HEK293 (cell line): ENCODE measurements around the gene MND1.

Source experiments
- CTCF ChIA-PET: fragments of 350-600 bp; formaldehyde crosslinking; extraction: SDS; loops from one replicate; lab custom pipeline; 2021; ENCODE audit warnings: antibody characterized with exemption; lab: Yijun Ruan, JAX
- POLR2A ChIA-PET: fragments of 300-600 bp; formaldehyde crosslinking; extraction: SDS; loops from one replicate; lab custom pipeline; 2020; ENCODE audit warnings: antibody characterized with exemption, inconsistent platforms; lab: Yijun Ruan, JAX
- H3K27ac ChIP-seq: fragments of 200-500 bp; sonication (Bioruptor generic); 2 replicates; pipeline ENCODE4 v1.5.1; 2014; ENCODE audit warnings: low read depth, low read length, control low read depth, inconsistent platforms; ENCODE audit errors: extremely low read depth
- H3K36me3 ChIP-seq, 2 experiments: fragments of 200-500 bp in 1 of 2; sonication (Bioruptor generic) in 1 of 2; 1 replicate in 1 of 2; 2 replicates in 1 of 2; pipeline ENCODE4 v1.5.1; 2014 to 2017; ENCODE audit warnings: inconsistent platforms in 2 of 2, low read length in 2 of 2; ENCODE audit not compliant: control insufficient read depth in 2 of 2, insufficient read depth in 1 of 2
- H3K4me1 ChIP-seq: fragments of 200-500 bp; sonication (Bioruptor generic); 2 replicates; pipeline ENCODE4 v1.5.1; 2014; ENCODE audit warnings: mild to moderate bottlenecking, low read length, inconsistent platforms; ENCODE audit not compliant: control insufficient read depth, insufficient read depth
- H3K4me3 ChIP-seq: 2 replicates; pipeline ENCODE4 v1.5.1; 2011; ENCODE audit warnings: low read depth, mild to moderate bottlenecking, control low read depth, low read length, moderate library complexity
- H3K9me3 ChIP-seq: fragments of 200-500 bp; sonication (Bioruptor generic); 2 replicates; pipeline ENCODE4 v1.5.1; 2014; ENCODE audit warnings: low read depth, low read length, inconsistent platforms; ENCODE audit not compliant: control insufficient read depth, insufficient read depth
- FEZF1 ChIP-seq: fragments of 450-650 bp; formaldehyde crosslinking; IDR thresholded peaks from 2 replicates; pipeline ENCODE4 v1.5.1; 2016; ENCODE audit warnings: missing biosample characterization, missing genetic modification characterization
- HOXA7 ChIP-seq: sonication (generic); formaldehyde crosslinking; IDR thresholded peaks from 2 replicates; pipeline ENCODE4 v1.8.1; 2022; ENCODE audit warnings: missing genetic modification reagents, borderline replicate concordance
- MYNN ChIP-seq: fragments of 450-650 bp; formaldehyde crosslinking; IDR thresholded peaks from 2 replicates; pipeline ENCODE4 v1.5.1; 2016; ENCODE audit warnings: missing biosample characterization, missing genetic modification characterization, borderline replicate concordance
- PRDM10 ChIP-seq: fragments of 450-650 bp; formaldehyde crosslinking; IDR thresholded peaks from 2 replicates; pipeline ENCODE4 v1.5.1; 2016; ENCODE audit warnings: missing biosample characterization, missing genetic modification characterization
- PRDM2 ChIP-seq: fragments of 450-650 bp; formaldehyde crosslinking; IDR thresholded peaks from 2 replicates; pipeline ENCODE4 v1.5.1; 2016; ENCODE audit warnings: missing biosample characterization, missing genetic modification characterization, borderline replicate concordance
- WT1 ChIP-seq: fragments of 450-650 bp; formaldehyde crosslinking; IDR thresholded peaks from 2 replicates; pipeline ENCODE4 v1.5.1; 2016; ENCODE audit warnings: missing biosample characterization, missing genetic modification characterization
- ZBTB48 ChIP-seq: fragments of 450-650 bp; formaldehyde crosslinking; IDR thresholded peaks from 2 replicates; pipeline ENCODE4 v1.5.1; 2016; ENCODE audit warnings: missing biosample characterization, missing genetic modification characterization
- ZNF19 ChIP-seq: fragments of 450-650 bp; formaldehyde crosslinking; IDR thresholded peaks from 2 replicates; pipeline ENCODE4; 2016; ENCODE audit warnings: missing biosample characterization, missing genetic modification characterization, low read depth
- ZNF37A ChIP-seq: fragments of 450-650 bp; IDR thresholded peaks from 2 replicates; pipeline ENCODE4 v1.5.1; 2018; ENCODE audit warnings: missing biosample characterization, missing genetic modification characterization
- ZNF501 ChIP-seq: fragments of 450-650 bp; formaldehyde crosslinking; IDR thresholded peaks from 2 replicates; pipeline ENCODE4 v1.5.1; 2016; ENCODE audit warnings: missing biosample characterization, missing genetic modification characterization
- ZNF521 ChIP-seq: fragments of 450-650 bp; formaldehyde crosslinking; IDR thresholded peaks from 2 replicates; pipeline ENCODE4 v1.5.1; 2017; ENCODE audit warnings: missing biosample characterization, mild to moderate bottlenecking, missing genetic modification characterization
- ZNF626 ChIP-seq: fragments of 450-650 bp; sonication (Bioruptor Pico); formaldehyde crosslinking; IDR thresholded peaks from 2 replicates; pipeline ENCODE4 v1.5.1; 2018; ENCODE audit warnings: missing biosample characterization, missing genetic modification characterization, inconsistent platforms
- ZNF677 ChIP-seq: fragments of 450-650 bp; IDR thresholded peaks from 2 replicates; pipeline ENCODE4 v1.5.0; 2018; ENCODE audit warnings: missing biosample characterization, mild to moderate bottlenecking, missing genetic modification characterization, moderate library complexity
- ZSCAN5A ChIP-seq: fragments of 450-650 bp; formaldehyde crosslinking; IDR thresholded peaks from 2 replicates; pipeline ENCODE4 v1.5.1; 2016; ENCODE audit warnings: missing biosample characterization, missing genetic modification characterization
- TF ChIP-seq, protein P1 (sequence below): fragments of 450-650 bp; formaldehyde crosslinking; IDR thresholded peaks from 2 replicates; pipeline ENCODE4 v1.5.1; 2016; ENCODE audit warnings: missing biosample characterization, missing genetic modification characterization

Gene MND1

GRCh38 chr4:153310793-153311192 is 33.7 kb upstream of the MND1 start:
- ChIA-PET POLR2A (no interaction called here), CTCF (interaction anchor here (0.9 kb wide), 1 partner anchor 226 kb away, joined by 3 read pairs; no protein-coding TSS in a partner anchor)
- TF ChIP-seq PRDM10 (tag by site-specific recombination) (no peak), WT1 (no peak), ZNF677 (tag by site-specific recombination) (no peak), HOXA7 (no peak), FEZF1 (no peak), ZBTB48 (tag by site-specific recombination) (no peak), ZNF521 (tag by site-specific recombination) (no peak), ZNF626 (tag by site-specific recombination) (no peak), PRDM2 (no peak), ZNF19 (tag by site-specific recombination) (no peak), ZNF501 (tag by site-specific recombination) (no peak), MYNN (tag by site-specific recombination) (no peak), ZNF37A (tag by site-specific recombination) (no peak), ZSCAN5A (no peak)
- TF ChIP-seq, protein P1, sequence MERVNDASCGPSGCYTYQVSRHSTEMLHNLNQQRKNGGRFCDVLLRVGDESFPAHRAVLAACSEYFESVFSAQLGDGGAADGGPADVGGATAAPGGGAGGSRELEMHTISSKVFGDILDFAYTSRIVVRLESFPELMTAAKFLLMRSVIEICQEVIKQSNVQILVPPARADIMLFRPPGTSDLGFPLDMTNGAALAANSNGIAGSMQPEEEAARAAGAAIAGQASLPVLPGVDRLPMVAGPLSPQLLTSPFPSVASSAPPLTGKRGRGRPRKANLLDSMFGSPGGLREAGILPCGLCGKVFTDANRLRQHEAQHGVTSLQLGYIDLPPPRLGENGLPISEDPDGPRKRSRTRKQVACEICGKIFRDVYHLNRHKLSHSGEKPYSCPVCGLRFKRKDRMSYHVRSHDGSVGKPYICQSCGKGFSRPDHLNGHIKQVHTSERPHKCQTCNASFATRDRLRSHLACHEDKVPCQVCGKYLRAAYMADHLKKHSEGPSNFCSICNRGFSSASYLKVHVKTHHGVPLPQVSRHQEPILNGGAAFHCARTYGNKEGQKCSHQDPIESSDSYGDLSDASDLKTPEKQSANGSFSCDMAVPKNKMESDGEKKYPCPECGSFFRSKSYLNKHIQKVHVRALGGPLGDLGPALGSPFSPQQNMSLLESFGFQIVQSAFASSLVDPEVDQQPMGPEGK (tag by site-specific recombination) = no peak
- TF ChIP-seq, all 188 proteins: peak for 0
- no peaks in the 10 kb centered on the region for H3K9me3 ChIP-seq
- no peak overlapping the region for H3K27ac ChIP-seq
- no peak overlapping the region for H3K4me3 ChIP-seq
- H3K4me1 ChIP-seq = no peaks in the 10 kb centered on the region
- peaks cover 0 to 15% of the 10 kb centered on the region in 2 experiments; a peak in 1 of 3 replicates for H3K36me3 ChIP-seq
